Measurements from ENCODE around the gene HTRA2.

Gene HTRA2

DNA sequence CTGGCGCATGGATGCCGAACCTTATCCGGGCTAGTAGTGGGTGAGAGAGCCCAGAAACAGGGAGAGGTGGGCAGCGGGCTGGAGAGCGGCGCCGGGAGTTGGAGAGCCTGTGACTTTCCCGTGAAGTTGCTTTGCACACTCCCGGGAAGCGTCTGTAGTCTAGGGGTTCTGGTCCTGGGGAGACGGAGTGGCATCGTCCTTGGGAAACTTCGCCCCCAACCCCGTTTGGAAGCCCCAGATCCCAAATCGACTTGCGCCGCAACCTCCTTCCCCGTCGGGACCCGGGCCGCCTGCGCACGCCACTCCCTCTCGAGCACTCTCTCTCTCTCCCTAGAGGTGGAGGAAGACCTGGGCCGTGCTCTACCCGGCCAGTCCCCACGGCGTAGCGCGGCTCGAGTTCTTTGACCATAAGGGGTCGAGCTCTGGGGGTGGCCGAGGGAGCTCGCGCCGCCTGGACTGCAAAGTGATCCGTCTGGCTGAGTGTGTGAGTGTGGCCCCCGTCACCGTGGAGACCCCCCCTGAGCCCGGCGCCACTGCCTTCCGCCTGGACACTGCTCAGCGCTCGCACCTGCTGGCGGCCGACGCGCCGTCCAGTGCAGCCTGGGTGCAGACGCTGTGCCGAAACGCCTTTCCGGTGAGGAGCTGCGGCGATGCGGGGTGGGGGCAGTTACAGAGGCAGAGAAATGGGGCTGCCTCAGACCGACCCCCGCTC is 25.2 kb downstream of the HTRA2 start:
- TF ChIP-seq, protein P1, sequence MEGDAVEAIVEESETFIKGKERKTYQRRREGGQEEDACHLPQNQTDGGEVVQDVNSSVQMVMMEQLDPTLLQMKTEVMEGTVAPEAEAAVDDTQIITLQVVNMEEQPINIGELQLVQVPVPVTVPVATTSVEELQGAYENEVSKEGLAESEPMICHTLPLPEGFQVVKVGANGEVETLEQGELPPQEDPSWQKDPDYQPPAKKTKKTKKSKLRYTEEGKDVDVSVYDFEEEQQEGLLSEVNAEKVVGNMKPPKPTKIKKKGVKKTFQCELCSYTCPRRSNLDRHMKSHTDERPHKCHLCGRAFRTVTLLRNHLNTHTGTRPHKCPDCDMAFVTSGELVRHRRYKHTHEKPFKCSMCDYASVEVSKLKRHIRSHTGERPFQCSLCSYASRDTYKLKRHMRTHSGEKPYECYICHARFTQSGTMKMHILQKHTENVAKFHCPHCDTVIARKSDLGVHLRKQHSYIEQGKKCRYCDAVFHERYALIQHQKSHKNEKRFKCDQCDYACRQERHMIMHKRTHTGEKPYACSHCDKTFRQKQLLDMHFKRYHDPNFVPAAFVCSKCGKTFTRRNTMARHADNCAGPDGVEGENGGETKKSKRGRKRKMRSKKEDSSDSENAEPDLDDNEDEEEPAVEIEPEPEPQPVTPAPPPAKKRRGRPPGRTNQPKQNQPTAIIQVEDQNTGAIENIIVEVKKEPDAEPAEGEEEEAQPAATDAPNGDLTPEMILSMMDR (conservative IDR thresholded peaks at IDR 0.05; ENCODE audit: low read depth, low read length) = peak; percentile 1
- H3K4me3 ChIP-seq (ENCODE audit: low read length) = peak overlapping the region; percentile 94
- DNase-seq (ENCODE audit: low read depth) = no peak

DNA sequence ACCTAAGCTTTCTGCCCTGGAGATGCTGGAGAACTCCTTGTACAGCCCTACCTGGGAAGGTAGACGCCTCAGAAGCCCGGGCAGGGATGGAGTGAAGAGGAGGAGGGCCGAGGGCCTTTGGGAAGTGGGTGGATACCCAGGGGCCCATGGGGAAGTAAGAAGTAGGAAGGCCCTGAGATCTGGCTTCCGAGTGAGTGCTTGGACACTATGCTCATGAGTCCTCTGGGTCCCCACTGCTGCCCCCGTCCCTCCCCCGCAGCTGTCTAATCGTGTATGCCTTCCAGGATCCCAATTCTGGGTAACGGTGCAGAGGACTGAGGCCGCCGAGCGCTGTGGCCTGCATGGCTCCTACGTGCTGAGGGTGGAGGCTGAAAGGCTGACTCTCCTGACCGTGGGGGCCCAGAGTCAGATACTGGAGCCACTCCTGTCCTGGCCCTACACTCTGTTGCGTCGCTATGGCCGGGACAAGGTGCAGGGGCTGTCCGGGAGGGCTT is 25.9 kb downstream of the HTRA2 start:
- H3K4me3 ChIP-seq (ENCODE audit: low read length) = peak overlapping the region; percentile 94
- no peak for DNase-seq (ENCODE audit: low read depth)
- TF ChIP-seq, protein P1 (conservative IDR thresholded peaks at IDR 0.05; ENCODE audit: low read depth, low read length) = no peak

DNA sequence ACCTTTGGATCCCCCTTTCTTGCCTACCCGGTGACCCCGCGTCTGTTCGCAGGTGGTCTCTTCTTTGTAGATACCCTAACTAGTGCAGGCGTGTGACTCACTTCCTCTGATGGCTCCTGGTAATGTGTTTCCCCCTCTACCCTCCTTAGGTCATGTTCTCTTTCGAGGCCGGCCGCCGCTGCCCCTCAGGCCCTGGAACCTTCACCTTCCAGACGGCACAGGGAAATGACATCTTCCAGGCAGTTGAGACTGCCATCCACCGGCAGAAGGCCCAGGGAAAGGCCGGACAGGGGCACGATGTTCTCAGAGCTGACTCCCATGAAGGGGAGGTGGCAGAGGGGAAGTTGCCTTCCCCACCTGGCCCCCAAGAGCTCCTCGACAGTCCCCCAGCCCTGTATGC is 26.4 kb downstream of the HTRA2 start:
- TF ChIP-seq, protein P1 (conservative IDR thresholded peaks at IDR 0.05; ENCODE audit: low read depth, low read length) = no peak
- H3K4me3 ChIP-seq (ENCODE audit: low read length) = no peak overlapping the region
- DNase-seq (ENCODE audit: low read depth) = no peak

DNA sequence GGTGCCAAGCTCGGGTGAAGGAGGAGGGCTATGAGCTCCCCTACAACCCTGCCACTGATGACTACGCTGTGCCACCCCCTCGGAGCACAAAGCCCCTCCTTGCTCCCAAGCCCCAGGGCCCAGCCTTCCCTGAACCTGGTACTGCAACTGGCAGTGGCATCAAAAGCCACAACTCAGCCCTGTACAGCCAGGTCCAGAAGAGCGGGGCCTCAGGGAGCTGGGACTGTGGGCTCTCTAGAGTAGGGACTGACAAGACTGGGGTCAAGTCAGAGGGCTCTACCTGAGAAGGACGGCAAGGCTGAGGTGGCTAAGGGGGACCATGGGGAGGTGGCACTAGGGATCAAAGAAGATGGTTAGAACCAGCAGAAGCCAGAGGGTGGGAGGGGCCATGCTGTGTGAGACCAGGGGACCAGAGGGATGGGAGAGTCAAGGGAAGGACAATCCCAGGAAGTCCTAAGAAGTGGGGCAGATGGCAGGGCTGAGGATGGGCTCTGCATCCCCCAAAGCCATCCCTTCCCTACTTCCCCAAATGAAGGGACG is 27.2 kb downstream of the HTRA2 start:
- TF ChIP-seq, protein P1 (conservative IDR thresholded peaks at IDR 0.05; ENCODE audit: low read depth, low read length) = no peak
- no peak for DNase-seq (ENCODE audit: low read depth)
- H3K4me3 ChIP-seq (ENCODE audit: low read length) = no peak overlapping the region

DNA sequence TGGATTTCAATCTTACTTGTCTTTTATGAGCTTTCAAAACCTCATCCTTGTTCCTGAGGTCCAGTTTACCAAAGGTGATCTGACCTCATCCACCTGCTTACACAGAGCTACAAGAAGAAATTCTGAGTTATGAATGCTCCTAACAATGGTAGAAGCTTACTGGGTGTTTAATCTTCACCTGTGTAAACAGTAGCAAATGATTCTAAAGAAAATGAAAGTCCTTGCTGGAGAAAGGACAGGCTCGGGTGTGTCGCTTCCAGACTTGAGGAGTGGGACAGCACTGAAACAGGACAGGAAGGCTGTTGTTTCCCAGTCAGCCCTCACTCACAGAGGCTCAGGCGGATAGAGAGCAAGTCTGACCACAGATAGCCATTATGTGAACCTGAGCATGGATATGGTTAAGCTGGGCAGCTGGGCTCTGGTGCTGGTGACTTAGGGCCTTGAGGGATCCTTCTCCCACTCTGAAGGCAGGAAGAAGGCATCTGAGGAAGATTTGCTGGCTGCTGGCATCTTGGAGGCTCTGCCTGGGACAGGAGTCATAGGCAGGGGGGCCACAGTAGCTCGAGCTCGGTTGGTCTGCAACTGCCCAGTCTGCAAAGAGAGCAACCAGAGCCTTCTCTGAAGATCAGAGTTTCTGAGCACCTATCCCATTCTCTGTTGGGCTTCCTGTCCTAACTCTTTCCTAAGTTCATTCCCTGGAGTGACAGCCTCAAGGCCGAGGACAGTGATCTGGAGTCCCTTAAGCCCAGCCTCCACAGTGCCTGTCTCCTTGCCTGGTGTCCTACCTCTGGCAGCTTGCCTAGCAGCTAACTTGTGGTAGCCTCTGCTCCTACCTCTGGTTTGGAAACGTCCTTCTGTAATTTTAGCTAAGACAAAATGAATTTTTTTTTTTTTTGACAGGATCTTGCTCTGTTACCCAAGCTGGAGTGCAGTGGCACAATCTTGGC is 28.8 kb downstream of the HTRA2 start:
- DNase-seq (ENCODE audit: low read depth) = no peak
- no peak overlapping the region for H3K4me3 ChIP-seq (ENCODE audit: low read length)
- TF ChIP-seq, protein P1 (conservative IDR thresholded peaks at IDR 0.05; ENCODE audit: low read depth, low read length) = no peak

DNA sequence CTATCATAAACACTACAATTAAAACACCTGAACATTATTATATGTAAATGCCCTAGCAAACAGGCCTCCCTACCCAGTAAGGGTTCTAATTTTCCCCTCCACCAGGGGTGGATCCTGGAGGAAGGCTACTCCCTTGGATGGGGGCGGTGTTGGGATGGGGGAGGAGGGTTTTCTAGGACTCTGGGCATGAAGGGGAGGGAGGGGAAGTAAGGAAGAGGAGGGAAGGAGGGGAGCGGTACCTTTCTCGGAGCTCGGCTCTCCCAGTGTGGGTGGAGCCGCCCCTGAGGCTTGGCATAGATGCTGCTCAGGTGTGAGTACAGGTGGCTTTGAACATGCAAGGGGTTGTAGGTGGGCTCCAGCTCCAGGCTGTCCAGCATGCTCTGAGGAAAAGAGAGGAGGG is 30.2 kb downstream of the HTRA2 start:
- no peak for DNase-seq (ENCODE audit: low read depth)
- TF ChIP-seq, protein P1 (conservative IDR thresholded peaks at IDR 0.05; ENCODE audit: low read depth, low read length) = no peak
- H3K4me3 ChIP-seq (ENCODE audit: low read length) = no peak overlapping the region

Measured in retinal pigment epithelial cell (primary cell).